ENCODE data around the gene BHMT.

The BHMT gene

GRCh38 chr5:79111387-79111959, at the start of gene BHMT:
Gene BHMT, plus strand, starts transcription at chr5:79111809. Its CDS starts 77 bp downstream, at chr5:79111886.
- no peak for DNase-seq (ENCODE audit: low read depth in 3 of 3)

GRCh38 chr5:79062436-79062835, 49.2 kb upstream of the BHMT start:
- no peak for DNase-seq (ENCODE audit: low read depth in 3 of 3)

GRCh38 chr5:79069488-79070349, 41.9 kb upstream of the BHMT start, which contains the start of the genes BHMT2 and DMGDH:
Gene BHMT2, plus strand, starts transcription at chr5:79069767. Its CDS starts 16 bp downstream, at chr5:79069783.
Gene DMGDH, minus strand, starts transcription at chr5:79069674. Its CDS starts 54 bp downstream, at chr5:79069620.
- no peak for DNase-seq (ENCODE audit: low read depth in 3 of 3)

GRCh38 chr5:79070350-79070667, 41.3 kb upstream of the BHMT start:
- DNase-seq (ENCODE audit: low read depth in 3 of 3): no peak

GRCh38 chr5:79074641-79075040, 37.0 kb upstream of the BHMT start:
- no peak for DNase-seq (ENCODE audit: low read depth in 3 of 3)

- no peak for DNase-seq (ENCODE audit: low read depth in 3 of 3)
These were observed 35.8 kb upstream of the BHMT start for GRCh38 chr5:79075646-79076426.

- no peak for DNase-seq (ENCODE audit: low read depth in 3 of 3)
These were observed 34.8 kb upstream of the BHMT start for GRCh38 chr5:79076819-79077218.

GRCh38 chr5:79077680-79078365, 33.8 kb upstream of the BHMT start:
- DNase-seq (ENCODE audit: low read depth in 3 of 3): no peak

GRCh38 chr5:79080804-79081203, 30.8 kb upstream of the BHMT start:
- no peak for DNase-seq (ENCODE audit: low read depth in 3 of 3)

GRCh38 chr5:79081779-79082178, 29.8 kb upstream of the BHMT start:
- no peak for DNase-seq (ENCODE audit: low read depth in 3 of 3)

GRCh38 chr5:79086116-79086515, 25.5 kb upstream of the BHMT start:
- DNase-seq (ENCODE audit: low read depth in 3 of 3): no peak

GRCh38 chr5:79088507-79088906, 23.1 kb upstream of the BHMT start:
- DNase-seq (ENCODE audit: low read depth in 3 of 3): no peak

GRCh38 chr5:79091064-79091463, 20.5 kb upstream of the BHMT start:
- no peak for DNase-seq (ENCODE audit: low read depth in 3 of 3)

- DNase-seq (ENCODE audit: low read depth in 3 of 3): no peak
These were observed 17.8 kb upstream of the BHMT start for GRCh38 chr5:79093762-79094161.

- no peak for DNase-seq (ENCODE audit: low read depth in 3 of 3)
These were observed 5.7 kb upstream of the BHMT start for GRCh38 chr5:79105868-79106267.

GRCh38 chr5:79107020-79107796, 4.4 kb upstream of the BHMT start:
- DNase-seq (ENCODE audit: low read depth in 3 of 3): no peak

- DNase-seq (ENCODE audit: low read depth in 3 of 3): no peak
These were observed 3.5 kb upstream of the BHMT start for GRCh38 chr5:79108086-79108485.

- no peak for DNase-seq (ENCODE audit: low read depth in 3 of 3)
These were observed 2.8 kb upstream of the BHMT start for GRCh38 chr5:79108792-79109191.

GRCh38 chr5:79109527-79110492, 1.8 kb upstream of the BHMT start:
- peak in 2 of 3 experiments; percentile 2 to 26 for DNase-seq (ENCODE audit: low read depth in 3 of 3)
